HAP-1 (cell line): ENCODE measurements around the gene LCN6.

Source experiments
- DNase-seq, 2 experiments: peaks; one replicate each; pipeline ENCODE4 v3.0.0-alpha.2; 2016 to 2020; ENCODE audit warnings: low spot score in 2 of 2
- H3K27me3 ChIP-seq: fragments of 250-450 bp; sonication (Bioruptor Pico); 2 replicates; pipeline ENCODE4 v1.5.1; 2020; ENCODE audit warnings: low read depth, mild to moderate bottlenecking, moderate library complexity
- H3K36me3 ChIP-seq: fragments of 250-450 bp; sonication (Bioruptor Pico); replicated peaks from 2 replicates; pipeline ENCODE4 v1.5.1; 2020; ENCODE audit warnings: mild to moderate bottlenecking
- H3K4me1 ChIP-seq: fragments of 250-450 bp; sonication (Bioruptor Pico); 2 replicates; pipeline ENCODE4 v1.5.1; 2020; ENCODE audit warnings: mild to moderate bottlenecking
- H3K4me3 ChIP-seq: fragments of 250-450 bp; sonication (Bioruptor Pico); 2 replicates; pipeline ENCODE4 v1.5.1; 2020; ENCODE audit warnings: mild to moderate bottlenecking, moderate library complexity
- H3K9me3 ChIP-seq: fragments of 250-450 bp; sonication (Bioruptor Pico); 2 replicates; pipeline ENCODE4 v1.5.1; 2020; ENCODE audit warnings: mild to moderate bottlenecking, moderate library complexity
- in situ Hi-C: fragments of 300-500 bp; cut with MboI; formaldehyde crosslinking; loops from 3 replicates; pipeline ENCODE4 v1.14.3; 2020; ENCODE audit warnings: low sequenced_read_pairs, inconsistent platforms, mixed read lengths

Gene LCN6

GRCh38 chr9:136694163-136694871 lies 54.0 kb downstream of the LCN6 start:
- in situ Hi-C loops = no loop called here
- no peaks in the 10 kb centered on the region for H3K27me3 ChIP-seq
- H3K4me3 ChIP-seq = no peak overlapping the region
- H3K9me3 ChIP-seq = no peaks in the 10 kb centered on the region
- peak in 1 of 2 experiments; percentile 82 for DNase-seq
- no peaks in the 10 kb centered on the region for H3K36me3 ChIP-seq
- H3K4me1 ChIP-seq = no peaks in the 10 kb centered on the region
